Nephron progenitor cell (in vitro differentiated cells): Measurements from ENCODE around the gene PZP.

Experiments
- DNase-seq: peaks from one replicate; pipeline ENCODE4 v3.0.0; 2021
- H3K27ac Mint-ChIP-seq: 2 replicates; pipeline ENCODE4 v1.8.0; 2021; ENCODE audit warnings: mild to moderate bottlenecking, moderate library complexity, mixed read lengths
- H3K27me3 Mint-ChIP-seq: 2 replicates; pipeline ENCODE4 v1.8.0; 2021; ENCODE audit warnings: mild to moderate bottlenecking, low read depth, mixed read lengths; ENCODE audit not compliant: poor library complexity
- H3K36me3 Mint-ChIP-seq: 2 replicates; pipeline ENCODE4 v1.8.0; 2021; ENCODE audit warnings: low read depth, mixed read lengths
- H3K4me1 Mint-ChIP-seq: 2 replicates; pipeline ENCODE4 v1.8.0; 2021; ENCODE audit warnings: mixed read lengths
- H3K4me3 Mint-ChIP-seq: 2 replicates; pipeline ENCODE4 v1.8.0; 2021; ENCODE audit warnings: mild to moderate bottlenecking, moderate library complexity, mixed read lengths
- H3K9me3 Mint-ChIP-seq: 2 replicates; pipeline ENCODE4 v1.8.0; 2021; ENCODE audit warnings: mild to moderate bottlenecking, moderate library complexity, mixed read lengths
- TF ChIP-seq, protein P1 (sequence below): fragments of 200-600 bp; sonication (generic); IDR thresholded peaks from 2 replicates; pipeline ENCODE4 v1.5.0; 2021; ENCODE audit warnings: antibody characterized with exemption

Gene PZP

DNA sequence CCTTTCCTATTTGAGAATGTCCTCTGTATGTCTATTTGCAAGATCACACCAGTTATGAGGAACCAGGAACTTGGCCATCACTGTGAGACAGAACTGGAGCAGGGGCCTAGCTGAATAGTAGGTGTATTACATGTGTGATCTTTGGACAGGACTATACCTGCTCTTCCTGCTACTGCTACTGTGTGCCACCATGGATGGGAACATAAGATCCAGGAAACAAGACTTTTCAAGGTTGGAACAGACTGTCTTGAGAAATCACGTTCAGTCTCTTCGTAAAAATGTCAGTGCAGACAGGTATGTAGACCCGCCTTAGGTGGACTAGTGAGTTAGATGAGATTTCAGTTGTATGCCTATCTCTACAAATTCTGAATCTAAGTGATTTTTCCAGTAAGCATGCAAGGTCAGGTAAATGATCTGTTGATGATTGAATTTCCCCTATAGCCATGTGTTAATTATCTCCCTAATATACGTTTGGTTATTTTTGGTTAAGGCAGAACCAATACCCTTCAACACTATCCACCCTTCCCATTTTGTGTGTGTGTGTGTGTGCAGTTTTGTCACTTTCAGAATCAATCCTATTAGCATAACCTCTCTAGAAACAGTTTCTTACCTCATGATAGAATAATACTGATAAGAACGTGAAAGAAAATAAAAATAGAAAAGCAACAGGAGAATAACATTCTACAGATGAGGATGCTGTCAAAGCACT lies 99.5 kb downstream of the PZP start:
- no peaks in the 10 kb centered on the region for H3K4me1 Mint-ChIP-seq
- H3K27me3 Mint-ChIP-seq = peaks cover 2% of the 10 kb centered on the region
- H3K4me3 Mint-ChIP-seq = no peak overlapping the region
- TF ChIP-seq, protein P1, sequence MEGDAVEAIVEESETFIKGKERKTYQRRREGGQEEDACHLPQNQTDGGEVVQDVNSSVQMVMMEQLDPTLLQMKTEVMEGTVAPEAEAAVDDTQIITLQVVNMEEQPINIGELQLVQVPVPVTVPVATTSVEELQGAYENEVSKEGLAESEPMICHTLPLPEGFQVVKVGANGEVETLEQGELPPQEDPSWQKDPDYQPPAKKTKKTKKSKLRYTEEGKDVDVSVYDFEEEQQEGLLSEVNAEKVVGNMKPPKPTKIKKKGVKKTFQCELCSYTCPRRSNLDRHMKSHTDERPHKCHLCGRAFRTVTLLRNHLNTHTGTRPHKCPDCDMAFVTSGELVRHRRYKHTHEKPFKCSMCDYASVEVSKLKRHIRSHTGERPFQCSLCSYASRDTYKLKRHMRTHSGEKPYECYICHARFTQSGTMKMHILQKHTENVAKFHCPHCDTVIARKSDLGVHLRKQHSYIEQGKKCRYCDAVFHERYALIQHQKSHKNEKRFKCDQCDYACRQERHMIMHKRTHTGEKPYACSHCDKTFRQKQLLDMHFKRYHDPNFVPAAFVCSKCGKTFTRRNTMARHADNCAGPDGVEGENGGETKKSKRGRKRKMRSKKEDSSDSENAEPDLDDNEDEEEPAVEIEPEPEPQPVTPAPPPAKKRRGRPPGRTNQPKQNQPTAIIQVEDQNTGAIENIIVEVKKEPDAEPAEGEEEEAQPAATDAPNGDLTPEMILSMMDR = no peak
- no peaks in the 10 kb centered on the region for H3K36me3 Mint-ChIP-seq
- H3K9me3 Mint-ChIP-seq = no peaks in the 10 kb centered on the region
- no peak for DNase-seq
- no peak overlapping the region for H3K27ac Mint-ChIP-seq

DNA sequence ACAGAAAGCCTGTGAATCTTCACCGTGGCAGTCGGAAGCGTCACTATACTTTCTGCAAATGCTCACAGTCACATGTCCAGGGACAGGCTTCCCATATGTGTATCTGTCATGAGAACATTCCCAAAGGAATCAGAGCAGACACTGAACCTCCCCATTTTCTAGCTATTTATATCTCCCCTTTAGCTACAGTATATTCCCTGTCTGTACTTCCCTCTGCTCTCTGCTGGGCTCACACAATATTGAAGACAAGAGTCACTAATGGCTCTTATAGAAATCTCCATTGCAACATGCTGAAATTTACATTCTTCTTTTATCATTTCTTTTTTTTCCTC lies 100.7 kb downstream of the PZP start:
- TF ChIP-seq, protein P1 = no peak
- Mint-ChIP-seq H3K27me3 (peaks cover 2% of the 10 kb centered on the region), H3K4me3 (no peak overlapping the region), H3K36me3 (no peaks in the 10 kb centered on the region), H3K9me3 (no peaks in the 10 kb centered on the region), H3K4me1 (no peaks in the 10 kb centered on the region), H3K27ac (no peak overlapping the region)
- no peak for DNase-seq

DNA sequence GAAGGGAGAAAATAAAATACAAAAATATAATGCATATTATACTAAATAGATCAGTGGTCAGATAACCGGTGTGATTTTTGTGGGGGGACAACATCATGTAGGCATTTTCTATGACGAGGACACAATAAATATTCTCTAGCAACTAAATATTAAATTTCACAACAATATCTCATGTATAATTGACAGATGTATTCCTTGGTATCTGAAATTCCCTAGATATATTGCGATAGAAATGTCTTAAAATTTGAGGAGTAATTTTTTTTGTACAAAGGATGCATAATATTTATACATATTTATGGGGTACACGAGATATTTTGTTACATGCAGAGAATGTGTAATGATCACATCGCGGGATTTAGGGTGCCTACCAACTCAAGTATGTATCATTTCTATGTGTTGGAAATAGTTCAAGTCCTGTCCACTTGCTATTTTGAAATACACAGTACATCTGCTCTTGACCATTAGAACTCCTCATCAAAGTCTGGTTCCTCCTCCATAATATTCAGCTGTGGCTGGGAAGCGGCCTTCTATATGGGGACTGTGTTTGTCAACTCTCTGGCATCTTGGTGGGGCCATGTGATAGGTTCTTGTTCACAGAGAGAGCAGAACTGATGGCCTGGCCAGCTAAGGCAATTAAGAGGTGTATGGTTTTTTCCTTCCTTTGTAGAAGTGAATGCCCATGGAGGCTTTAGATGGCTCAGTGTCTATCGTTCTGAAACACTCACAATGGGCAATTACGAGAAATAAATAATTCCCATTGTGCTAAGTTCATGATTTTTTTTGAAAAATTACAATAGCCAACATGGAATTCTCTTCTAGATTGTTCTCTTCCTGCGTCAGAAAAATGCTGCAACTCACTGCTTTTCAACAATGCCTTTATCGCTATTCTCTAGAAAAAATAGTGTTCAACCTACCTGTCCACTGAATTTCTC lies 101.3 kb downstream of the PZP start:
- Mint-ChIP-seq H3K9me3 (no peaks in the 10 kb centered on the region), H3K4me3 (no peak overlapping the region), H3K27me3 (peaks cover 2% of the 10 kb centered on the region), H3K27ac (no peak overlapping the region), H3K4me1 (no peaks in the 10 kb centered on the region), H3K36me3 (no peaks in the 10 kb centered on the region)
- TF ChIP-seq, protein P1 = no peak
- DNase-seq = no peak

DNA sequence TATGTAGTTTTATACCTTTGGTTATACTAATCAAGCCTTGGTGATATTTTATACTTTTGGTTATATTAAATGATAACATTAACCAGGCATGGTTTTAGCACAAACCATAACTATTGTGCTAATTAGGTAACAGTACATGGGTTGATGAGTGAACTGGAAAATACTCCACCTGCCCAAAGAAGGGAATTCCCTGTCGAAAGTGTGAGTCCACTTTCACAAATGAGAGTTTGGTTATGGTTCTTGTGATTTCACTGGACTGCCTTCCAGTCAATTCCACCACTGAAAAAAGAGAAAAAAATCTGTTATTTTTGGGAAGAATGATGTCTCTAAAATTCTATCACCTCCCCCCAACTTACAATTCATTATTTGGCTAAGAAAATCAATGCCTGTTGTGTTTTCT lies 102.1 kb downstream of the PZP start:
- Mint-ChIP-seq H3K27me3 (peaks cover 2% of the 10 kb centered on the region), H3K36me3 (no peaks in the 10 kb centered on the region), H3K4me3 (no peak overlapping the region), H3K4me1 (no peaks in the 10 kb centered on the region), H3K27ac (no peak overlapping the region), H3K9me3 (no peaks in the 10 kb centered on the region)
- no peak for DNase-seq
- TF ChIP-seq, protein P1 = no peak

DNA sequence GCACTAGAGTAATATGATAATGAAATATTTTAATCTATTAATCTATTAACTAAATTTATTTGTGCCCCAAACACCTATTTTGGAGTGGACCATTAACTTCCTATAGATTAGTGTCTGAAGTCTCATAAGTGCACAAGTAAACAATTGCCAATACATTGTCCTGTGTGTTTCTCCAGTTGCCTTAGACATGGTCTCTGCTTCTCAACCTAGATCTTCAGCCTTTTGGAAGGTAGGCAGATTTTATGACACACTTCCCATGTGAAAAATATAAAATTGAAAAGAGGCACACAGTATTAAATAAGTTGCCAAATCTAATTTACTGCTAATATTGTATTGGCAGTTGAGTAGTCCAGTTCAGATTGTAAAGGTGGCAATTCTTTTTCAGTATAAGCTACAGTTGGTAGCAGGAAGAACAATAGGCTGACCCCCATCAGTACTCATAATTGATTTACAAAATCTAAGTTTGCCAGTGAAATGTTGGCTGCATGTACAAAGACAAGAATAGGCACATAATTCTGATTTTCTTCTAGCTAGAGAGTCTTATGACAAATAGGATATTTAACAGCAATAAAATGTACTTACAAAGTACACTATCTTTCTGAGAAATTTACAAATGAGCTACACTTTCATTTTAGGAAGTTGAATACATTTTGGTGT lies 103.3 kb downstream of the PZP start:
- Mint-ChIP-seq H3K27ac (no peak overlapping the region), H3K4me3 (no peak overlapping the region), H3K4me1 (no peaks in the 10 kb centered on the region), H3K36me3 (no peaks in the 10 kb centered on the region), H3K9me3 (no peaks in the 10 kb centered on the region), H3K27me3 (peaks cover 2% of the 10 kb centered on the region)
- TF ChIP-seq, protein P1 = no peak
- no peak for DNase-seq
